HepG2 (cell line): Measurements from ENCODE around the gene ELAC1. TPM values are rescaled to one million over a fixed set of nuclear protein-coding genes. Genes with fewer than 3 reads are reported as not detected.

Experiments
- ATAC-seq: fragments of 200-7000 bp; cut with Tn5 transposase; 3 replicates; pipeline ENCODE4 v1.9.1; 2020; ENCODE audit warnings: mild to moderate bottlenecking, moderate library complexity
- BruUV-seq: library from RNA; stranded (reverse); fragments of 400-500 nt; replicated peaks from 2 replicates; lab custom pipeline; 2021; lab: Mats Ljungman, UMichigan
- CTCF ChIA-PET: fragments of 300-600 bp; formaldehyde crosslinking; extraction: SDS; loops from one replicate; lab custom pipeline; 2021; ENCODE audit warnings: low total read pairs, inconsistent platforms, low intra/inter-chr PET ratio; lab: Yijun Ruan, JAX
- POLR2A ChIA-PET: fragments of 350-600 bp; sonication (Branson Sonifier 250); formaldehyde crosslinking; loops from one replicate; lab custom pipeline; 2020; ENCODE audit warnings: antibody characterized with exemption, inconsistent platforms; lab: Yijun Ruan, JAX
- DNase-seq: peaks from one replicate; pipeline ENCODE4 v3.0.0-alpha.2; 2015; ENCODE audit warnings: low spot score
- FAIRE-seq: peaks from 3 replicates; lab custom pipeline; 2011; peaks lifted over from hg19 to GRCh38; lab: Jason Lieb, UNC
- H2AFZ ChIP-seq: one replicate; pipeline ENCODE4 v1.6.1; 2011; ENCODE audit warnings: low read length, inconsistent platforms
- H3K27ac ChIP-seq: fragments of 300-600 bp; 3 replicates; pipeline ENCODE4 v1.8.0; 2011; ENCODE audit warnings: mixed run types, mild to moderate bottlenecking, mixed read lengths, low read length, inconsistent platforms; ENCODE audit not compliant: insufficient read depth; ENCODE audit errors: extremely low read length
- H3K27me3 ChIP-seq, 2 experiments: fragments of 200-600 bp in 1 of 2; 2 replicates in 1 of 2; 3 replicates in 1 of 2; pipeline versions ENCODE4 v1.6.0 to v1.8.0; 2011; ENCODE audit warnings: low read length in 2 of 2, mild to moderate bottlenecking in 2 of 2, moderate library complexity in 2 of 2, inconsistent platforms in 1 of 2; ENCODE audit not compliant: insufficient read depth in 2 of 2, control insufficient read depth in 1 of 2
- H3K36me3 ChIP-seq, 2 experiments: fragments of 200-600 bp in 1 of 2; replicated peaks in 1 of 2; 2 replicates in 1 of 2; 3 replicates in 1 of 2; pipeline versions ENCODE4 v1.5.1 to v1.8.0; 2011; ENCODE audit warnings: low read length in 2 of 2, inconsistent platforms in 1 of 2; ENCODE audit not compliant: insufficient read depth in 2 of 2, control insufficient read depth in 1 of 2
- H3K4me1 ChIP-seq: 2 replicates; pipeline ENCODE4 v1.5.1; 2012; ENCODE audit warnings: low read length, inconsistent platforms; ENCODE audit not compliant: insufficient read depth
- H3K4me2 ChIP-seq: 2 replicates; pipeline ENCODE4 v1.6.0; 2011; ENCODE audit warnings: low read depth, low read length, inconsistent platforms
- H3K4me3 ChIP-seq, 3 experiments: fragments of 200-600 bp in 1 of 3; sonication (generic), shearing (Covaris generic) in 1 of 3; replicated peaks in 1 of 3; 2 replicates each; pipeline ENCODE4 v1.5.1; 2011 to 2016; ENCODE audit warnings: low read length in 3 of 3, inconsistent platforms in 2 of 3, low read depth in 2 of 3, mild to moderate bottlenecking in 2 of 3, control low read depth in 1 of 3, mixed read lengths in 1 of 3; ENCODE audit not compliant: insufficient read depth in 1 of 3
- H3K79me2 ChIP-seq: one replicate; pipeline ENCODE4 v1.6.1; 2011; ENCODE audit warnings: low read length, inconsistent platforms; ENCODE audit not compliant: insufficient read depth
- H3K9ac ChIP-seq: 2 replicates; pipeline ENCODE4 v1.6.0; 2011; ENCODE audit warnings: mild to moderate bottlenecking, low read depth, low read length, inconsistent platforms; ENCODE audit not compliant: insufficient read depth
- H3K9me3 ChIP-seq: 2 replicates; pipeline ENCODE4 v1.5.1; 2012; ENCODE audit warnings: mild to moderate bottlenecking, low read length
- H4K20me1 ChIP-seq: 2 replicates; pipeline ENCODE4 v1.6.0; 2011; ENCODE audit warnings: inconsistent platforms, mild to moderate bottlenecking, low read length, moderate library complexity; ENCODE audit not compliant: insufficient read depth
- CHD4 ChIP-seq: fragments of 200-600 bp; sonication (generic); IDR thresholded peaks from 2 replicates; pipeline ENCODE4 v1.7.0; 2017; ENCODE audit warnings: mild to moderate bottlenecking, low read length, borderline replicate concordance
- EHMT2 ChIP-seq: fragments of 200-600 bp; sonication (generic); IDR thresholded peaks from 2 replicates; pipeline ENCODE4 v1.7.0; 2017; ENCODE audit warnings: antibody characterized with exemption, low read depth, low read length, borderline replicate concordance
- NPAS2 ChIP-seq: sonication (generic); formaldehyde crosslinking; IDR thresholded peaks from 2 replicates; pipeline ENCODE4 v1.8.0; 2022; ENCODE audit warnings: mild to moderate bottlenecking, missing genetic modification reagents, borderline replicate concordance
- NR2F6 ChIP-seq, 2 experiments: IDR thresholded peaks; 2 replicates each; pipeline ENCODE4 v1.6.1; 2016; ENCODE audit warnings: antibody characterized with exemption in 1 of 2, mild to moderate bottlenecking in 1 of 2
- PLRG1 ChIP-seq: fragments of 450-650 bp; conservative IDR thresholded peaks from 2 replicates; pipeline ENCODE4 v1.6.1; 2016
- PRPF4 ChIP-seq: fragments of 200-400 bp; formaldehyde crosslinking; IDR thresholded peaks from 2 replicates; pipeline ENCODE4 v1.6.1; 2016; ENCODE audit warnings: low read length, low read depth; ENCODE audit not compliant: poor library complexity, severe bottlenecking
- RFX1 ChIP-seq: fragments of 450-650 bp; IDR thresholded peaks from 2 replicates; pipeline ENCODE4 v1.6.1; 2017
- RNF2 ChIP-seq: fragments of 450-650 bp; conservative IDR thresholded peaks from 2 replicates; pipeline ENCODE4 v1.6.1; 2016; ENCODE audit warnings: low read depth
- SP140L ChIP-seq: sonication (generic); formaldehyde crosslinking; IDR thresholded peaks from 2 replicates; pipeline ENCODE4 v1.4.0; 2020; ENCODE audit warnings: missing genetic modification reagents, borderline replicate concordance
- TEAD2 ChIP-seq: sonication (generic); formaldehyde crosslinking; IDR thresholded peaks from 2 replicates; pipeline ENCODE4 v1.9.0; 2021; ENCODE audit warnings: missing genetic modification reagents
- ZNF296 ChIP-seq: sonication (generic); formaldehyde crosslinking; conservative IDR thresholded peaks from 2 replicates; pipeline ENCODE4 v1.5.0; 2020; ENCODE audit warnings: mild to moderate bottlenecking, missing genetic modification reagents
- ZNF569 ChIP-seq: sonication (generic); formaldehyde crosslinking; IDR thresholded peaks from 2 replicates; pipeline ENCODE4 v1.5.0; 2020; ENCODE audit warnings: mild to moderate bottlenecking, missing genetic modification reagents, moderate library complexity, borderline replicate concordance
- in situ Hi-C: cut with HindIII; loops from 2 replicates; pipeline ENCODE4 v1.10.0; 2017; ENCODE audit warnings: low pct_unique_long_range_greater_than_20kb; ENCODE audit not compliant: extremely low pct_ligation_motif_present
- intact Hi-C: fragments of 100-400 bp; cut with micrococcal nuclease; formaldehyde crosslinking; loops from one replicate; pipeline ENCODE4 v1.10.0; 2022; ENCODE audit not compliant: unreplicated experiment
- polyA plus RNA-seq, 8 experiments: library from polyadenylated mRNA; depleted of rRNA in 3 of 8; stranded (reverse) in 7 of 8; unstranded in 1 of 8; fragments of >200 nt; fragmentation: Illumina TruSeq in 4 of 8; extraction: Trizol in 4 of 8; gene quantifications; 2 replicates each; pipeline versions ENCODE4 v1.2.1 to v1.2.3, GENCODE V29; 2011 to 2016; ENCODE audit warnings: low read depth in 4 of 8, missing spikeins in 1 of 8, mixed read lengths in 1 of 8; ENCODE audit not compliant: insufficient read depth in 1 of 8
- total RNA-seq, 5 experiments: library from RNA; depleted of rRNA; stranded (reverse); fragments of >200 nt; fragmentation: Illumina TruSeq; extraction: Trizol; gene quantifications; 2 replicates each; pipeline ENCODE4 v1.2.3, GENCODE V29; 2016; ENCODE audit warnings: low read depth in 1 of 5
- TF ChIP-seq, protein P1 (sequence below): fragments of 450-650 bp; IDR thresholded peaks from 2 replicates; pipeline ENCODE4 v1.6.1; 2016
- TF ChIP-seq, protein P2 (sequence below): sonication (generic); formaldehyde crosslinking; conservative IDR thresholded peaks from 2 replicates; pipeline ENCODE4 v1.8.0; 2022; ENCODE audit warnings: mild to moderate bottlenecking, moderate library complexity, missing genetic modification reagents
- TF ChIP-seq, protein P3 (sequence below): IDR thresholded peaks from 2 replicates; pipeline ENCODE4 v1.6.1; 2016; ENCODE audit warnings: missing compliant biosample characterization, missing genetic modification reagents, borderline replicate concordance
- TF ChIP-seq, protein P4 (sequence below): sonication (generic); formaldehyde crosslinking; IDR thresholded peaks from 2 replicates; pipeline ENCODE4 v1.5.0; 2020; ENCODE audit warnings: mild to moderate bottlenecking, missing genetic modification reagents, borderline replicate concordance
- TF ChIP-seq, protein P5 (sequence below): sonication (generic); formaldehyde crosslinking; IDR thresholded peaks from 2 replicates; pipeline ENCODE4 v1.8.0; 2022; ENCODE audit warnings: missing genetic modification reagents, mild to moderate bottlenecking, borderline replicate concordance

The ELAC1 gene
- total and polyA plus RNA-seq, 2 of the 13 experiments (the other 11 are each of a cell fraction or from before 2014, with no cell fraction given) = 1.9 to 3.6 TPM

DNA sequence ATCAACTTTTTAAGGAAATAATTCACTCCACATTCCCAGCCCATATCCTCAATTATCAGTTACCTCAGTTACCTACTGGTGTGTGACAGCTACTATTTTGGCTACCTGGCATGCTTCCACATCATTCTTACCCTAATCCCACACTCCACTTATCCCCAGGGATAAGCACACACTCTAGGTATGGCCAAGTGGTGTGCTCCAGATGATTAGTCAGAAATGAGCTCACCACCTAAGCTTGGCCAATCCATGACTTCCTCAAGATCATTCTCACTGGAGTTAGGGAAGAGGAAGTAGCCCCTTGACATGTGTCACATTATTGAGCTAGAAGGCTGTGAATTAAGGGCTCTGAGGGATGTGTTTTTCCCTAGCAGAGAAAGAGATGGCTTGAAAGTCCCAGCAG, 41.2 kb downstream of the ELAC1 start (continued):
- TF ChIP-seq EHMT2 (no peak), ZNF569 (CRISPR knock-in tag) (no peak), ZNF296 (no peak), TEAD2 (CRISPR knock-in tag) (no peak), RNF2 (no peak)

DNA sequence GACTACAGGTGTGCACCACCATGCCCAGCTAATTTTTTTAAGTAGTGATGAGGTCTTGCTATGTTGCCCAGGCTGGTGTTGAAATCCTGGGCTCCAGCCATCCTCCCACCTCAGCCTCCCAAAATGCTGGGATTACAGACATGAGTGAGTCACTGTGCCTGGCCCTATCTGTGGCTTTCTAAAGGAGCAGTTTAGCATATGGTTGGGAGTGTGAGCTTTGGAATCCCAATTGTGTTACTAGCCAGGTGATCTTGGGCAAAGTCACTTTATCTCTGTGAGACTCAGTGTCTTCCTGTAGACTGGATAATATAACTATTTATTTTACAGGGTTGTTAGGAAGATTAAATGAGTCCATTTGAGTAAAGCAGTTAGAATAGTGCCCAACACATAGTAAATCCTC, 42.4 kb downstream of the ELAC1 start:
- no peak for FAIRE-seq
- Histone ChIP-seq H2AFZ (no peak overlapping the region), H3K4me1 (peaks cover 31% of the 10 kb centered on the region), H4K20me1 (no peaks in the 10 kb centered on the region), H3K27ac (no peak overlapping the region), H3K36me3 (no peaks in the 10 kb centered on the region), H3K4me2 (no peak overlapping the region), H3K79me2 (no peaks in the 10 kb centered on the region), H3K9me3 (no peaks in the 10 kb centered on the region), H3K9ac (no peak overlapping the region), H3K27me3 (0 out of 5 replicates have a peak, but pooled peaks cover 0 to 1% of the 10 kb centered on the region in 2 experiments), H3K4me3 (no peak overlapping the region)
- no peak for DNase-seq
- ATAC-seq = no peak
- in situ Hi-C loops (no loop called here), intact Hi-C loops (no loop called here)
- CTCF ChIA-PET = no interaction called here
- POLR2A ChIA-PET = no interaction called here
- no TSS peak for BruUV-seq
- TF ChIP-seq SP140L (CRISPR knock-in tag) (no peak), TEAD2 (CRISPR knock-in tag) (no peak), CHD4 (no peak), NPAS2 (CRISPR knock-in tag) (no peak), NR2F6 (IDR thresholded peaks at IDR 0.05) (no peak), NR2F6 (CRISPR knock-in tag; IDR thresholded peaks at IDR 0.05) (no peak), PRPF4 (no peak), RFX1 (no peak), PLRG1 (no peak)
- TF ChIP-seq, protein P1, sequence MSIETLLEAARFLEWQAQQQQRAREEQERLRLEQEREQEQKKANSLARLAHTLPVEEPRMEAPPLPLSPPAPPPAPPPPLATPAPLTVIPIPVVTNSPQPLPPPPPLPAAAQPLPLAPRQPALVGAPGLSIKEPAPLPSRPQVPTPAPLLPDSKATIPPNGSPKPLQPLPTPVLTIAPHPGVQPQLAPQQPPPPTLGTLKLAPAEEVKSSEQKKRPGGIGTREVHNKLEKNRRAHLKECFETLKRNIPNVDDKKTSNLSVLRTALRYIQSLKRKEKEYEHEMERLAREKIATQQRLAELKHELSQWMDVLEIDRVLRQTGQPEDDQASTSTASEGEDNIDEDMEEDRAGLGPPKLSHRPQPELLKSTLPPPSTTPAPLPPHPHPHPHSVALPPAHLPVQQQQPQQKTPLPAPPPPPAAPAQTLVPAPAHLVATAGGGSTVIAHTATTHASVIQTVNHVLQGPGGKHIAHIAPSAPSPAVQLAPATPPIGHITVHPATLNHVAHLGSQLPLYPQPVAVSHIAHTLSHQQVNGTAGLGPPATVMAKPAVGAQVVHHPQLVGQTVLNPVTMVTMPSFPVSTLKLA = no peak
- TF ChIP-seq, protein P2, sequence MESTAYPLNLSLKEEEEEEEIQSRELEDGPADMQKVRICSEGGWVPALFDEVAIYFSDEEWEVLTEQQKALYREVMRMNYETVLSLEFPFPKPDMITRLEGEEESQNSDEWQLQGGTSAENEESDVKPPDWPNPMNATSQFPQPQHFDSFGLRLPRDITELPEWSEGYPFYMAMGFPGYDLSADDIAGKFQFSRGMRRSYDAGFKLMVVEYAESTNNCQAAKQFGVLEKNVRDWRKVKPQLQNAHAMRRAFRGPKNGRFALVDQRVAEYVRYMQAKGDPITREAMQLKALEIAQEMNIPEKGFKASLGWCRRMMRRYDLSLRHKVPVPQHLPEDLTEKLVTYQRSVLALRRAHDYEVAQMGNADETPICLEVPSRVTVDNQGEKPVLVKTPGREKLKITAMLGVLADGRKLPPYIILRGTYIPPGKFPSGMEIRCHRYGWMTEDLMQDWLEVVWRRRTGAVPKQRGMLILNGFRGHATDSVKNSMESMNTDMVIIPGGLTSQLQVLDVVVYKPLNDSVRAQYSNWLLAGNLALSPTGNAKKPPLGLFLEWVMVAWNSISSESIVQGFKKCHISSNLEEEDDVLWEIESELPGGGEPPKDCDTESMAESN (CRISPR knock-in tag) = no peak
- TF ChIP-seq, protein P3, sequence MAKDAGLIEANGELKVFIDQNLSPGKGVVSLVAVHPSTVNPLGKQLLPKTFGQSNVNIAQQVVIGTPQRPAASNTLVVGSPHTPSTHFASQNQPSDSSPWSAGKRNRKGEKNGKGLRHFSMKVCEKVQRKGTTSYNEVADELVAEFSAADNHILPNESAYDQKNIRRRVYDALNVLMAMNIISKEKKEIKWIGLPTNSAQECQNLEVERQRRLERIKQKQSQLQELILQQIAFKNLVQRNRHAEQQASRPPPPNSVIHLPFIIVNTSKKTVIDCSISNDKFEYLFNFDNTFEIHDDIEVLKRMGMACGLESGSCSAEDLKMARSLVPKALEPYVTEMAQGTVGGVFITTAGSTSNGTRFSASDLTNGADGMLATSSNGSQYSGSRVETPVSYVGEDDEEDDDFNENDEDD (CRISPR knock-in tag) = no peak
- TF ChIP-seq, protein P4, sequence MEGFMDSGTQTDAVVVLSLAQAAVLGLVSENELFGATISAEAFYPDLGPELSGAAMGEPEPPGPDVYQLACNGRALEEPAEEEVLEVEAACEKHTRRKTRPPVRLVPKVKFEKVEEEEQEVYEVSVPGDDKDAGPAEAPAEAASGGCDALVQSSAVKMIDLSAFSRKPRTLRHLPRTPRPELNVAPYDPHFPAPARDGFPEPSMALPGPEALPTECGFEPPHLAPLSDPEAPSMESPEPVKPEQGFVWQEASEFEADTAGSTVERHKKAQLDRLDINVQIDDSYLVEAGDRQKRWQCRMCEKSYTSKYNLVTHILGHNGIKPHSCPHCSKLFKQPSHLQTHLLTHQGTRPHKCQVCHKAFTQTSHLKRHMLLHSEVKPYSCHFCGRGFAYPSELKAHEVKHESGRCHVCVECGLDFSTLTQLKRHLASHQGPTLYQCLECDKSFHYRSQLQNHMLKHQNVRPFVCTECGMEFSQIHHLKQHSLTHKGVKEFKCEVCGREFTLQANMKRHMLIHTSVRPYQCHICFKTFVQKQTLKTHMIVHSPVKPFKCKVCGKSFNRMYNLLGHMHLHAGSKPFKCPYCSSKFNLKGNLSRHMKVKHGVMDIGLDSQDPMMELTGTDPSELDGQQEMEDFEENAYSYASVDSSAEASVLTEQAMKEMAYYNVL (CRISPR knock-in tag) = no peak
- TF ChIP-seq, protein P5, sequence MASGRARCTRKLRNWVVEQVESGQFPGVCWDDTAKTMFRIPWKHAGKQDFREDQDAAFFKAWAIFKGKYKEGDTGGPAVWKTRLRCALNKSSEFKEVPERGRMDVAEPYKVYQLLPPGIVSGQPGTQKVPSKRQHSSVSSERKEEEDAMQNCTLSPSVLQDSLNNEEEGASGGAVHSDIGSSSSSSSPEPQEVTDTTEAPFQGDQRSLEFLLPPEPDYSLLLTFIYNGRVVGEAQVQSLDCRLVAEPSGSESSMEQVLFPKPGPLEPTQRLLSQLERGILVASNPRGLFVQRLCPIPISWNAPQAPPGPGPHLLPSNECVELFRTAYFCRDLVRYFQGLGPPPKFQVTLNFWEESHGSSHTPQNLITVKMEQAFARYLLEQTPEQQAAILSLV (CRISPR knock-in tag) = no peak
